ENCODE results near the gene SCGB1A1.

DNA sequence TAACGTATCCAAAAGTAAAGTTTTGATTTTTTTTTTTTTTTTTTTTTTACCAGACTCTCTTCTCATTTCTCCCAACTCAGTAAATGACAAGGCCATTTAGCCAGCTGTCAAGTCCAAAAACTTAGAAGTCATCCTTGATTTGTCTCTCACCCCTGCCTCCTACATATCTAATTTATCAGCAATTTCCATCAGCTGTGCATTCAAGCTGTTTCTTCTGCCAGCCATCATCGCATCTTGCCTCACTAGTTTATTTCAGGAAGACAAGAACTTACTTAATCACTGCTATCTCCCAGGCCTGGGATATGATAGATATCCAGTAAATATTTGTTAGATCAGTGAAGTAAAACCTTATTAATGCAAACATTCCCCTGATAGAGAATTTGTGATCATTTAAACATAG lies 47.6 kb downstream of the SCGB1A1 start:
- TF ChIP-seq, protein P1, sequence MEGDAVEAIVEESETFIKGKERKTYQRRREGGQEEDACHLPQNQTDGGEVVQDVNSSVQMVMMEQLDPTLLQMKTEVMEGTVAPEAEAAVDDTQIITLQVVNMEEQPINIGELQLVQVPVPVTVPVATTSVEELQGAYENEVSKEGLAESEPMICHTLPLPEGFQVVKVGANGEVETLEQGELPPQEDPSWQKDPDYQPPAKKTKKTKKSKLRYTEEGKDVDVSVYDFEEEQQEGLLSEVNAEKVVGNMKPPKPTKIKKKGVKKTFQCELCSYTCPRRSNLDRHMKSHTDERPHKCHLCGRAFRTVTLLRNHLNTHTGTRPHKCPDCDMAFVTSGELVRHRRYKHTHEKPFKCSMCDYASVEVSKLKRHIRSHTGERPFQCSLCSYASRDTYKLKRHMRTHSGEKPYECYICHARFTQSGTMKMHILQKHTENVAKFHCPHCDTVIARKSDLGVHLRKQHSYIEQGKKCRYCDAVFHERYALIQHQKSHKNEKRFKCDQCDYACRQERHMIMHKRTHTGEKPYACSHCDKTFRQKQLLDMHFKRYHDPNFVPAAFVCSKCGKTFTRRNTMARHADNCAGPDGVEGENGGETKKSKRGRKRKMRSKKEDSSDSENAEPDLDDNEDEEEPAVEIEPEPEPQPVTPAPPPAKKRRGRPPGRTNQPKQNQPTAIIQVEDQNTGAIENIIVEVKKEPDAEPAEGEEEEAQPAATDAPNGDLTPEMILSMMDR (conservative IDR thresholded peaks at IDR 0.05 in 1 of 2, IDR thresholded peaks at IDR 0.05 in 1 of 2; ENCODE audit: low read depth in 1 of 2, low read length in 2 of 2), result no peak
- no peak for TF ChIP-seq EZH2 (IDR thresholded peaks at IDR 0.05; ENCODE audit: low read length, missing control alignments)
